Measurements from ENCODE around the gene UBXN7.
"Not testable (repeated sequence)": the region's sequence is repeated elsewhere in the genome, so short reads cannot be mapped to it uniquely, and the experiment has no call there.

UBXN7 gene

DNA sequence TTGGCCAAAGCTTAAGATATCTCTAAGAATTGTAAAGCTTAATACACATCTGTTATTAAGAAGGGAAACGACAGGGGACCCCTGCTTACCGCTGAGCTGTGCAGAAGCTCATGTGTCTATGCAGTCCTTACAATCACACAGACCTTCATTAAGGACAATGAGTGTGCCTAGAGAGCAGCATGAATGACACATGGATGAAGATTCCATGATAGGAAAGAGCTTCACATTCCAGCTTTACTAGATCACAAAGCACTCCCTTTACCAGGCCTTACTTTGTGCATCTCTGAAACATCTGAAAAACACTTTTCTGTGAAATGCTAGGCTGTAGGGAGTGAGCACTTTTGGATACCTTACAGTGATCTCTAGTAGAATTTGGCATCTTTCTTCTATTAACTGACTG is 39.3 kb upstream of the UBXN7 start:
- Histone ChIP-seq H4K20me1 (ENCODE audit: low read depth, low read length) (peaks cover 12% of the 10 kb centered on the region; the same call in 1 of the 2 replicates), H3F3A (ENCODE audit: insufficient read depth) (peaks cover 3% of the 10 kb centered on the region; the same call in 1 of the 2 replicates), H3K9me3 (ENCODE audit: insufficient read depth, low read length) (no peaks in the 10 kb centered on the region), H3K79me2 (ENCODE audit: insufficient read depth, low read length) (no peaks in the 10 kb centered on the region; the same call in 1 of the 2 replicates), H3K27ac (ENCODE audit: low read depth, low read length) (no peak overlapping the region), H3K36me3 (ENCODE audit: low read length) (peaks cover 33% of the 10 kb centered on the region; the same call in 1 of the 2 replicates), H3K9me2 (replicated peaks; ENCODE audit: insufficient read depth, low read length) (no peaks in the 10 kb centered on the region), H2AFZ (ENCODE audit: low read depth, low read length, severe bottlenecking) (no peak overlapping the region), H3K27me3 (ENCODE audit: low read length) (no peaks in the 10 kb centered on the region), H3K9ac (ENCODE audit: low read length) (no peak overlapping the region), H3K4me3 (ENCODE audit: insufficient read depth, low read length, poor library complexity, severe bottlenecking) (no peak overlapping the region), H3K4me2 (ENCODE audit: low read depth, low read length, poor library complexity, severe bottlenecking) (no peak overlapping the region)
- no peak for TF ChIP-seq EZH2phosphoT487 (conservative IDR thresholded peaks at IDR 0.05; ENCODE audit: low read length)
- TF ChIP-seq, protein P1, sequence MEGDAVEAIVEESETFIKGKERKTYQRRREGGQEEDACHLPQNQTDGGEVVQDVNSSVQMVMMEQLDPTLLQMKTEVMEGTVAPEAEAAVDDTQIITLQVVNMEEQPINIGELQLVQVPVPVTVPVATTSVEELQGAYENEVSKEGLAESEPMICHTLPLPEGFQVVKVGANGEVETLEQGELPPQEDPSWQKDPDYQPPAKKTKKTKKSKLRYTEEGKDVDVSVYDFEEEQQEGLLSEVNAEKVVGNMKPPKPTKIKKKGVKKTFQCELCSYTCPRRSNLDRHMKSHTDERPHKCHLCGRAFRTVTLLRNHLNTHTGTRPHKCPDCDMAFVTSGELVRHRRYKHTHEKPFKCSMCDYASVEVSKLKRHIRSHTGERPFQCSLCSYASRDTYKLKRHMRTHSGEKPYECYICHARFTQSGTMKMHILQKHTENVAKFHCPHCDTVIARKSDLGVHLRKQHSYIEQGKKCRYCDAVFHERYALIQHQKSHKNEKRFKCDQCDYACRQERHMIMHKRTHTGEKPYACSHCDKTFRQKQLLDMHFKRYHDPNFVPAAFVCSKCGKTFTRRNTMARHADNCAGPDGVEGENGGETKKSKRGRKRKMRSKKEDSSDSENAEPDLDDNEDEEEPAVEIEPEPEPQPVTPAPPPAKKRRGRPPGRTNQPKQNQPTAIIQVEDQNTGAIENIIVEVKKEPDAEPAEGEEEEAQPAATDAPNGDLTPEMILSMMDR (IDR thresholded peaks at IDR 0.05; ENCODE audit: insufficient read depth, low read length, poor library complexity, severe bottlenecking), result no peak

DNA sequence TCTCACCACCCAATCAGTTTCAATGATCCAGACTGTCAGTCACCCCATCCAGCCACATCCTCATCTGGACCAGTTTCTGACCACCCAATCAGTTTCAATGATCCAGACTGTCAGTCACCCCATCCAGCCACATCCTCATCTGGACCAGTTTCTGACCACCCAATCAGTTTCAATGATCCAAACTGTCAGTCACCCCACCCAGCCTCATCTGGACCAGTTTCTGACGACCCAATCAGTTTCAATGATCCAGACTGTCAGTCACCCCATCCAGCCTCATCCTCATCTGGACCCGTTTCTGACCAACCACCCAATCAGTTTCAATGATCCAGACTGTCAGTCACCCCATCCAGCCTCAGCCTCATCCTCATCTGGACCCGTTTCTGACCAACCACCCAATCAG is 38.0 kb upstream of the UBXN7 start:
- H3K9me2 ChIP-seq (replicated peaks; ENCODE audit: insufficient read depth, low read length); H3F3A ChIP-seq (ENCODE audit: insufficient read depth); H3K4me3 ChIP-seq (ENCODE audit: insufficient read depth, low read length, poor library complexity, severe bottlenecking); H3K4me2 ChIP-seq (ENCODE audit: low read depth, low read length, poor library complexity, severe bottlenecking); H3K9ac ChIP-seq (ENCODE audit: low read length); H3K27me3 ChIP-seq (ENCODE audit: low read length); H3K27ac ChIP-seq (ENCODE audit: low read depth, low read length); H2AFZ ChIP-seq (ENCODE audit: low read depth, low read length, severe bottlenecking); H3K9me3 ChIP-seq (ENCODE audit: insufficient read depth, low read length); H3K79me2 ChIP-seq (ENCODE audit: insufficient read depth, low read length): not testable (repeated sequence)
- peaks cover 12% of the 10 kb centered on the region; the same call in 1 of the 2 replicates for H4K20me1 ChIP-seq (ENCODE audit: low read depth, low read length)
- H3K36me3 ChIP-seq (ENCODE audit: low read length), result peaks cover 32% of the 10 kb centered on the region; the same call in 1 of the 2 replicates

- no peak overlapping the region for H3K9ac ChIP-seq (ENCODE audit: low read length)
- no peaks in the 10 kb centered on the region; the same call in 1 of the 2 replicates for H3K79me2 ChIP-seq (ENCODE audit: insufficient read depth, low read length)
- no peaks in the 10 kb centered on the region for H3K9me2 ChIP-seq (replicated peaks; ENCODE audit: insufficient read depth, low read length)
- no peak overlapping the region for H2AFZ ChIP-seq (ENCODE audit: low read depth, low read length, severe bottlenecking)
- TF ChIP-seq EZH2phosphoT487 (conservative IDR thresholded peaks at IDR 0.05; ENCODE audit: low read length), result no peak
- TF ChIP-seq, protein P1 (IDR thresholded peaks at IDR 0.05; ENCODE audit: insufficient read depth, low read length, poor library complexity, severe bottlenecking), result no peak
- no peak overlapping the region for H3K4me2 ChIP-seq (ENCODE audit: low read depth, low read length, poor library complexity, severe bottlenecking)
- no peak overlapping the region for H3K4me3 ChIP-seq (ENCODE audit: insufficient read depth, low read length, poor library complexity, severe bottlenecking)
- H3K27me3 ChIP-seq (ENCODE audit: low read length), result no peaks in the 10 kb centered on the region
- H3K27ac ChIP-seq (ENCODE audit: low read depth, low read length), result no peak overlapping the region
- no peaks in the 10 kb centered on the region for H3K9me3 ChIP-seq (ENCODE audit: insufficient read depth, low read length)
- 0 out of 2 replicates have a peak, but pooled peaks cover 4% of the 10 kb centered on the region for H3F3A ChIP-seq (ENCODE audit: insufficient read depth)
- peaks cover 5% of the 10 kb centered on the region; the same call in 1 of the 2 replicates for H4K20me1 ChIP-seq (ENCODE audit: low read depth, low read length)
- peaks cover 6% of the 10 kb centered on the region; the same call in 1 of the 2 replicates for H3K36me3 ChIP-seq (ENCODE audit: low read length)
These were observed 31.6 kb upstream of the UBXN7 start for GRCh38 chr3:196463804-196464203.

GRCh38 chr3:196463478-196463756 is 31.2 kb upstream of the UBXN7 start:
- Histone ChIP-seq H3K27me3 (ENCODE audit: low read length) (no peaks in the 10 kb centered on the region), H3K9me2 (replicated peaks; ENCODE audit: insufficient read depth, low read length) (no peaks in the 10 kb centered on the region), H3K9me3 (ENCODE audit: insufficient read depth, low read length) (no peaks in the 10 kb centered on the region), H4K20me1 (ENCODE audit: low read depth, low read length) (0 out of 2 replicates have a peak, but pooled peaks cover under 1% of the 10 kb centered on the region), H3K4me2 (ENCODE audit: low read depth, low read length, poor library complexity, severe bottlenecking) (no peak overlapping the region), H3K79me2 (ENCODE audit: insufficient read depth, low read length) (no peaks in the 10 kb centered on the region; the same call in 1 of the 2 replicates), H2AFZ (ENCODE audit: low read depth, low read length, severe bottlenecking) (no peak overlapping the region), H3K27ac (ENCODE audit: low read depth, low read length) (no peak overlapping the region), H3F3A (ENCODE audit: insufficient read depth) (0 out of 2 replicates have a peak, but pooled peaks cover 4% of the 10 kb centered on the region), H3K36me3 (ENCODE audit: low read length) (peaks cover 4% of the 10 kb centered on the region; the same call in 1 of the 2 replicates), H3K9ac (ENCODE audit: low read length) (no peak overlapping the region), H3K4me3 (ENCODE audit: insufficient read depth, low read length, poor library complexity, severe bottlenecking) (no peak overlapping the region)
- TF ChIP-seq, protein P1 (IDR thresholded peaks at IDR 0.05; ENCODE audit: insufficient read depth, low read length, poor library complexity, severe bottlenecking), result no peak
- no peak for TF ChIP-seq EZH2phosphoT487 (conservative IDR thresholded peaks at IDR 0.05; ENCODE audit: low read length)

DNA sequence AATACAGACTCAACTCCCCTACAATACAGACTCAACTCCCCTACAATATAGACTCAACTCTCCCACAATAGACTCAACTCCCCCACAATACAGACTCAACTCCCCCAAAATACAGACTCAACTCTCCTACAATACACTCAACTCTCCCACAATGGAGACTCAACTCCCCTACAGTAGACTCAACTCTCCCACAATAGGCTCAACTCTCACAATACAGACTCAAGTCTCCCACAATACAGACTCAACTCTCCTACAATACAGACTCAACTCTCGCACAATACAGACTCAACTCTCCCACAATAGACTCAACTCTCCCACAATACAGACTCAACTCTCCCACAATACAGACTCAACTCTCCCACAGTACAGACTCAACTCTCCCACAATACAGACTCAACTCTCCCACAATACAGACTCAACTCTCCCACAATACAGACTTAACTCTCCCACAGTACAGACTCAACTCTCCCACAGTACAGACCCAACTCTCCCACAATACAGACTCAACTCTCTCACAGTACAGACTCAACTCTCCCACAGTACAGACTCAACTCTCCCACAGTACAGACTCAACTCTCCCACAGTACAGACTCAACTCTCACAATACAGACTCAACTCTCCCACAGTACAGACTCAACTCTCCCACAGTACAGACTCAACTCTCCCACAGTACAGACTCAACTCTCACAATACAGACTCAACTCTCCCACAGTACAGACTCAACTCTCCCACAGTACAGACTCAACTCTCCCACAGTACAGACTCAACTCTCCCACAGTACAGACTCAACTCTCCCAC is 30.7 kb upstream of the UBXN7 start:
- not testable (repeated sequence) for H3K9ac ChIP-seq (ENCODE audit: low read length); H3F3A ChIP-seq (ENCODE audit: insufficient read depth); H3K4me3 ChIP-seq (ENCODE audit: insufficient read depth, low read length, poor library complexity, severe bottlenecking); H3K79me2 ChIP-seq (ENCODE audit: insufficient read depth, low read length); H3K27ac ChIP-seq (ENCODE audit: low read depth, low read length); H2AFZ ChIP-seq (ENCODE audit: low read depth, low read length, severe bottlenecking); H3K27me3 ChIP-seq (ENCODE audit: low read length); H4K20me1 ChIP-seq (ENCODE audit: low read depth, low read length); H3K9me3 ChIP-seq (ENCODE audit: insufficient read depth, low read length); H3K9me2 ChIP-seq (replicated peaks; ENCODE audit: insufficient read depth, low read length); H3K4me2 ChIP-seq (ENCODE audit: low read depth, low read length, poor library complexity, severe bottlenecking); H3K36me3 ChIP-seq (ENCODE audit: low read length)
